ENCODE results near the gene DCUN1D3. TPM values are rescaled to one million over a fixed set of nuclear protein-coding genes. Genes with fewer than 3 reads are reported as not detected.

DCUN1D3 gene
- total and polyA plus RNA-seq, 2 experiments from 2014 or later, result 8.5 to 13.7 TPM

DNA sequence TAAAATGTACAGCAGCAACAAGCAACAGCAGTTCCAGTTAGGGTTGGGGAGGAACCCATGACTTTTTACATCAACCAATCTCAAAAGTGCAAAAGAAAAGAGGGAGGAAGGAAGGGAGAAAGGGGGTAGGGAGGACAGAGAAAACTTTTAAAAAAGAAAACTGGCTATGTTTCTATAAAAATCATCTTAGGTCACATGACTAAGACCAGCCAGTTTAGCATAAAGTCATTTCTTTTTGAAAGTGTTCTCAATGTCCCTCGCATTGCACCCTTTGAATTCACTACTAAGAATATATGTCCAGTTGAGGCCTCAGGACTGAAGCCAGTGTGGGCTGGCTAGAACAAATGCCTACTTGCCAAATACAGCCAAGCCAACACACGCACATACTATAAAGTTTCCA is 28.9 kb downstream of the DCUN1D3 start:
- no peaks in the 10 kb centered on the region for H3K9me3 Mint-ChIP-seq
- DNase-seq (ENCODE audit: low spot score) (no peak), ATAC-seq (no peak)
- Histone ChIP-seq H3K9me2 (ENCODE audit: insufficient read depth) (no peaks in the 10 kb centered on the region; the same call in 1 of the 2 replicates), H4K20me1 (replicated peaks; ENCODE audit: insufficient read depth) (peaks cover 18% of the 10 kb centered on the region), H3K4me2 (no peak overlapping the region), H3F3A (replicated peaks; ENCODE audit: low read depth) (no peaks in the 10 kb centered on the region), H2AFZ (no peak overlapping the region), H3K27ac (ENCODE audit: low read depth) (no peak overlapping the region), H3K4me3 (no peak overlapping the region), H3K79me2 (replicated peaks; ENCODE audit: insufficient read depth) (peaks cover 94% of the 10 kb centered on the region), H3K4me1 (ENCODE audit: insufficient read depth) (peaks cover 16% of the 10 kb centered on the region; the same call in 1 of the 2 replicates), H3K27me3 (ENCODE audit: insufficient read depth) (no peaks in the 10 kb centered on the region), H3K36me3 (ENCODE audit: insufficient read depth) (no peaks in the 10 kb centered on the region)
- peaks cover 6% of the 10 kb centered on the region for H3K36me3 Mint-ChIP-seq (ENCODE audit: low read depth)
- no peak overlapping the region for H3K27ac Mint-ChIP-seq
- no peak overlapping the region for H3K4me3 Mint-ChIP-seq
- peaks cover 42% of the 10 kb centered on the region for H3K4me1 Mint-ChIP-seq
- TF ChIP-seq EZH2phosphoT487 (IDR thresholded peaks at IDR 0.05; ENCODE audit: unreplicated experiment) (no peak), POLR2AphosphoS5 (IDR thresholded peaks at IDR 0.05; ENCODE audit: low read depth) (no peak), STAT1 (IDR thresholded peaks at IDR 0.05; ENCODE audit: unreplicated experiment) (no peak), EZH2 (IDR thresholded peaks at IDR 0.05; ENCODE audit: low read depth, unreplicated experiment) (no peak), JUNB (IDR thresholded peaks at IDR 0.05; ENCODE audit: unreplicated experiment) (no peak), ZNF114 (CRISPR knock-in tag; IDR thresholded peaks at IDR 0.05) (no peak), CREB1 (CRISPR knock-in tag; IDR thresholded peaks at IDR 0.05; ENCODE audit: low read depth) (no peak), ZNF331 (CRISPR knock-in tag; IDR thresholded peaks at IDR 0.05; ENCODE audit: low read depth) (no peak), NANOG (IDR thresholded peaks at IDR 0.05; ENCODE audit: borderline replicate concordance) (no peak)
- TF ChIP-seq, protein P1, sequence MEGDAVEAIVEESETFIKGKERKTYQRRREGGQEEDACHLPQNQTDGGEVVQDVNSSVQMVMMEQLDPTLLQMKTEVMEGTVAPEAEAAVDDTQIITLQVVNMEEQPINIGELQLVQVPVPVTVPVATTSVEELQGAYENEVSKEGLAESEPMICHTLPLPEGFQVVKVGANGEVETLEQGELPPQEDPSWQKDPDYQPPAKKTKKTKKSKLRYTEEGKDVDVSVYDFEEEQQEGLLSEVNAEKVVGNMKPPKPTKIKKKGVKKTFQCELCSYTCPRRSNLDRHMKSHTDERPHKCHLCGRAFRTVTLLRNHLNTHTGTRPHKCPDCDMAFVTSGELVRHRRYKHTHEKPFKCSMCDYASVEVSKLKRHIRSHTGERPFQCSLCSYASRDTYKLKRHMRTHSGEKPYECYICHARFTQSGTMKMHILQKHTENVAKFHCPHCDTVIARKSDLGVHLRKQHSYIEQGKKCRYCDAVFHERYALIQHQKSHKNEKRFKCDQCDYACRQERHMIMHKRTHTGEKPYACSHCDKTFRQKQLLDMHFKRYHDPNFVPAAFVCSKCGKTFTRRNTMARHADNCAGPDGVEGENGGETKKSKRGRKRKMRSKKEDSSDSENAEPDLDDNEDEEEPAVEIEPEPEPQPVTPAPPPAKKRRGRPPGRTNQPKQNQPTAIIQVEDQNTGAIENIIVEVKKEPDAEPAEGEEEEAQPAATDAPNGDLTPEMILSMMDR (conservative IDR thresholded peaks at IDR 0.05; ENCODE audit: low read depth in 2 of 2), result no peak
- TF ChIP-seq, protein P2, sequence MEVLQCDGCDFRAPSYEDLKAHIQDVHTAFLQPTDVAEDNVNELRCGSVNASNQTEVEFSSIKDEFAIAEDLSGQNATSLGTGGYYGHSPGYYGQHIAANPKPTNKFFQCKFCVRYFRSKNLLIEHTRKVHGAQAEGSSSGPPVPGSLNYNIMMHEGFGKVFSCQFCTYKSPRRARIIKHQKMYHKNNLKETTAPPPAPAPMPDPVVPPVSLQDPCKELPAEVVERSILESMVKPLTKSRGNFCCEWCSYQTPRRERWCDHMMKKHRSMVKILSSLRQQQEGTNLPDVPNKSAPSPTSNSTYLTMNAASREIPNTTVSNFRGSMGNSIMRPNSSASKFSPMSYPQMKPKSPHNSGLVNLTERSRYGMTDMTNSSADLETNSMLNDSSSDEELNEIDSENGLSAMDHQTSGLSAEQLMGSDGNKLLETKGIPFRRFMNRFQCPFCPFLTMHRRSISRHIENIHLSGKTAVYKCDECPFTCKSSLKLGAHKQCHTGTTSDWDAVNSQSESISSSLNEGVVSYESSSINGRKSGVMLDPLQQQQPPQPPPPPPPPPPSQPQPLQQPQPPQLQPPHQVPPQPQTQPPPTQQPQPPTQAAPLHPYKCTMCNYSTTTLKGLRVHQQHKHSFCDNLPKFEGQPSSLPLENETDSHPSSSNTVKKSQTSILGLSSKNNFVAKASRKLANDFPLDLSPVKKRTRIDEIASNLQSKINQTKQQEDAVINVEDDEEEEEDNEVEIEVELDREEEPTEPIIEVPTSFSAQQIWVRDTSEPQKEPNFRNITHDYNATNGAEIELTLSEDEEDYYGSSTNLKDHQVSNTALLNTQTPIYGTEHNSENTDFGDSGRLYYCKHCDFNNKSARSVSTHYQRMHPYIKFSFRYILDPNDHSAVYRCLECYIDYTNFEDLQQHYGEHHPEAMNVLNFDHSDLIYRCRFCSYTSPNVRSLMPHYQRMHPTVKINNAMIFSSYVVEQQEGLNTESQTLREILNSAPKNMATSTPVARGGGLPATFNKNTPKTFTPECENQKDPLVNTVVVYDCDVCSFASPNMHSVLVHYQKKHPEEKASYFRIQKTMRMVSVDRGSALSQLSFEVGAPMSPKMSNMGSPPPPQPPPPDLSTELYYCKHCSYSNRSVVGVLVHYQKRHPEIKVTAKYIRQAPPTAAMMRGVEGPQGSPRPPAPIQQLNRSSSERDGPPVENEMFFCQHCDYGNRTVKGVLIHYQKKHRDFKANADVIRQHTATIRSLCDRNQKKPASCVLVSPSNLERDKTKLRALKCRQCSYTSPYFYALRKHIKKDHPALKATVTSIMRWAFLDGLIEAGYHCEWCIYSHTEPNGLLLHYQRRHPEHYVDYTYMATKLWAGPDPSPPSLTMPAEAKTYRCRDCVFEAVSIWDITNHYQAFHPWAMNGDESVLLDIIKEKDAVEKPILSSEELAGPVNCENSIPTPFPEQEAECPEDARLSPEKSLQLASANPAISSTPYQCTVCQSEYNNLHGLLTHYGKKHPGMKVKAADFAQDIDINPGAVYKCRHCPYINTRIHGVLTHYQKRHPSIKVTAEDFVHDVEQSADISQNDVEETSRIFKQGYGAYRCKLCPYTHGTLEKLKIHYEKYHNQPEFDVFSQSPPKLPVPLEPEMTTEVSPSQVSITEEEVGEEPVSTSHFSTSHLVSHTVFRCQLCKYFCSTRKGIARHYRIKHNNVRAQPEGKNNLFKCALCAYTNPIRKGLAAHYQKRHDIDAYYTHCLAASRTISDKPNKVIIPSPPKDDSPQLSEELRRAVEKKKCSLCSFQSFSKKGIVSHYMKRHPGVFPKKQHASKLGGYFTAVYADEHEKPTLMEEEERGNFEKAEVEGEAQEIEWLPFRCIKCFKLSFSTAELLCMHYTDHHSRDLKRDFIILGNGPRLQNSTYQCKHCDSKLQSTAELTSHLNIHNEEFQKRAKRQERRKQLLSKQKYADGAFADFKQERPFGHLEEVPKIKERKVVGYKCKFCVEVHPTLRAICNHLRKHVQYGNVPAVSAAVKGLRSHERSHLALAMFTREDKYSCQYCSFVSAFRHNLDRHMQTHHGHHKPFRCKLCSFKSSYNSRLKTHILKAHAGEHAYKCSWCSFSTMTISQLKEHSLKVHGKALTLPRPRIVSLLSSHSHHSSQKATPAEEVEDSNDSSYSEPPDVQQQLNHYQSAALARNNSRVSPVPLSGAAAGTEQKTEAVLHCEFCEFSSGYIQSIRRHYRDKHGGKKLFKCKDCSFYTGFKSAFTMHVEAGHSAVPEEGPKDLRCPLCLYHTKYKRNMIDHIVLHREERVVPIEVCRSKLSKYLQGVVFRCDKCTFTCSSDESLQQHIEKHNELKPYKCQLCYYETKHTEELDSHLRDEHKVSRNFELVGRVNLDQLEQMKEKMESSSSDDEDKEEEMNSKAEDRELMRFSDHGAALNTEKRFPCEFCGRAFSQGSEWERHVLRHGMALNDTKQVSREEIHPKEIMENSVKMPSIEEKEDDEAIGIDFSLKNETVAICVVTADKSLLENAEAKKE (CRISPR knock-in tag; IDR thresholded peaks at IDR 0.05), result no peak
- TF ChIP-seq, protein P3, sequence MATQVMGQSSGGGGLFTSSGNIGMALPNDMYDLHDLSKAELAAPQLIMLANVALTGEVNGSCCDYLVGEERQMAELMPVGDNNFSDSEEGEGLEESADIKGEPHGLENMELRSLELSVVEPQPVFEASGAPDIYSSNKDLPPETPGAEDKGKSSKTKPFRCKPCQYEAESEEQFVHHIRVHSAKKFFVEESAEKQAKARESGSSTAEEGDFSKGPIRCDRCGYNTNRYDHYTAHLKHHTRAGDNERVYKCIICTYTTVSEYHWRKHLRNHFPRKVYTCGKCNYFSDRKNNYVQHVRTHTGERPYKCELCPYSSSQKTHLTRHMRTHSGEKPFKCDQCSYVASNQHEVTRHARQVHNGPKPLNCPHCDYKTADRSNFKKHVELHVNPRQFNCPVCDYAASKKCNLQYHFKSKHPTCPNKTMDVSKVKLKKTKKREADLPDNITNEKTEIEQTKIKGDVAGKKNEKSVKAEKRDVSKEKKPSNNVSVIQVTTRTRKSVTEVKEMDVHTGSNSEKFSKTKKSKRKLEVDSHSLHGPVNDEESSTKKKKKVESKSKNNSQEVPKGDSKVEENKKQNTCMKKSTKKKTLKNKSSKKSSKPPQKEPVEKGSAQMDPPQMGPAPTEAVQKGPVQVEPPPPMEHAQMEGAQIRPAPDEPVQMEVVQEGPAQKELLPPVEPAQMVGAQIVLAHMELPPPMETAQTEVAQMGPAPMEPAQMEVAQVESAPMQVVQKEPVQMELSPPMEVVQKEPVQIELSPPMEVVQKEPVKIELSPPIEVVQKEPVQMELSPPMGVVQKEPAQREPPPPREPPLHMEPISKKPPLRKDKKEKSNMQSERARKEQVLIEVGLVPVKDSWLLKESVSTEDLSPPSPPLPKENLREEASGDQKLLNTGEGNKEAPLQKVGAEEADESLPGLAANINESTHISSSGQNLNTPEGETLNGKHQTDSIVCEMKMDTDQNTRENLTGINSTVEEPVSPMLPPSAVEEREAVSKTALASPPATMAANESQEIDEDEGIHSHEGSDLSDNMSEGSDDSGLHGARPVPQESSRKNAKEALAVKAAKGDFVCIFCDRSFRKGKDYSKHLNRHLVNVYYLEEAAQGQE (IDR thresholded peaks at IDR 0.05; ENCODE audit: unreplicated experiment), result no peak
- TF ChIP-seq, protein P4, sequence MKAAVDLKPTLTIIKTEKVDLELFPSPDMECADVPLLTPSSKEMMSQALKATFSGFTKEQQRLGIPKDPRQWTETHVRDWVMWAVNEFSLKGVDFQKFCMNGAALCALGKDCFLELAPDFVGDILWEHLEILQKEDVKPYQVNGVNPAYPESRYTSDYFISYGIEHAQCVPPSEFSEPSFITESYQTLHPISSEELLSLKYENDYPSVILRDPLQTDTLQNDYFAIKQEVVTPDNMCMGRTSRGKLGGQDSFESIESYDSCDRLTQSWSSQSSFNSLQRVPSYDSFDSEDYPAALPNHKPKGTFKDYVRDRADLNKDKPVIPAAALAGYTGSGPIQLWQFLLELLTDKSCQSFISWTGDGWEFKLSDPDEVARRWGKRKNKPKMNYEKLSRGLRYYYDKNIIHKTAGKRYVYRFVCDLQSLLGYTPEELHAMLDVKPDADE (IDR thresholded peaks at IDR 0.05), result no peak
- peaks cover 3% of the 10 kb centered on the region for H3K27me3 Mint-ChIP-seq (ENCODE audit: insufficient read depth, low read depth, poor library complexity)
